Measurements from ENCODE around the gene NOX1.
"Not testable (repeated sequence)": the region's sequence is repeated elsewhere in the genome, so short reads cannot be mapped to it uniquely, and the experiment has no call there.

The NOX1 gene

GRCh38 chrX:100819837-100820666 lies 54.1 kb downstream of the NOX1 start, which contains the start of gene CSTF2:
Gene CSTF2 (plus strand): TSS chrX:100820391. CDS start chrX:100820417, 26 bp downstream.
- Histone ChIP-seq H3K4me3 (ENCODE audit: low read depth in 1 of 2, low read length in 2 of 2) (peak within 1 kb of the TSS; percentile 86 to 87), H3K9me3 (ENCODE audit: control insufficient read depth in 1 of 2, low read length in 2 of 2) (no peaks in the 10 kb centered on the region), H3K36me3 (ENCODE audit: control insufficient read depth in 1 of 2, insufficient read depth in 2 of 2, low read length in 2 of 2) (peaks cover 10 to 26% of the 10 kb centered on the region in 2 donors), H3K4me1 (ENCODE audit: control insufficient read depth in 1 of 2, insufficient read depth in 2 of 2, low read length in 2 of 2) (peaks cover 0 to 3% of the 10 kb centered on the region in 2 donors), H3K27ac (ENCODE audit: low read depth, low read length) (no peak within 1 kb of the TSS), H3K27me3 (ENCODE audit: control insufficient read depth in 1 of 2, insufficient read depth in 2 of 2, low read length in 2 of 2) (no peaks in the 10 kb centered on the region), H3K9ac (ENCODE audit: low read depth in 1 of 2, low read length in 2 of 2) (peak within 1 kb of the TSS; percentile 56 to 69)

DNA sequence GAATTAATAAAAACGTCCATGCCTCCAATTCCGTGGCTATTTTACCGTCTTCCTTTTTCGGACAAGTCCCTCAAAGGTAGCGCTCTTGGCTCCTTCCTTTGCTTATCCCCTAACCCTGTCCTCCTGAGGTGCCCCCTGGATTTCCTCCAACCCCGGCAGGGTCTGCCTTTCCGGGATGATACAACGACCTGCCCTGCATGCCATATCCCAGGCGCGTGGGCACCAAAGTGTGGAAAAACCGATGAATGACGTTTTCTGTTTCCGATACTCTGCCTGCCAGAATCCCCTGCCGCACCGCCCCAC lies 54.7 kb downstream of the NOX1 start:
- peaks cover 10 to 22% of the 10 kb centered on the region in 2 donors for H3K36me3 ChIP-seq (ENCODE audit: control insufficient read depth in 1 of 2, insufficient read depth in 2 of 2, low read length in 2 of 2)
- no peaks in the 10 kb centered on the region for H3K9me3 ChIP-seq (ENCODE audit: control insufficient read depth in 1 of 2, low read length in 2 of 2)
- no peaks in the 10 kb centered on the region for H3K27me3 ChIP-seq (ENCODE audit: control insufficient read depth in 1 of 2, insufficient read depth in 2 of 2, low read length in 2 of 2)
- H3K9ac ChIP-seq (ENCODE audit: low read depth in 1 of 2, low read length in 2 of 2) = peak overlapping the region; percentile 16 to 56
- peak overlapping the region; percentile 86 to 87 for H3K4me3 ChIP-seq (ENCODE audit: low read depth in 1 of 2, low read length in 2 of 2)
- H3K4me1 ChIP-seq (ENCODE audit: control insufficient read depth in 1 of 2, insufficient read depth in 2 of 2, low read length in 2 of 2) = peaks cover 0 to 3% of the 10 kb centered on the region in 2 donors
- H3K27ac ChIP-seq (ENCODE audit: low read depth, low read length) = no peak overlapping the region

- no peaks in the 10 kb centered on the region for H3K27me3 ChIP-seq (ENCODE audit: control insufficient read depth in 1 of 2, insufficient read depth in 2 of 2, low read length in 2 of 2)
- no peak overlapping the region for H3K4me3 ChIP-seq (ENCODE audit: low read depth in 1 of 2, low read length in 2 of 2)
- H3K4me1 ChIP-seq (ENCODE audit: control insufficient read depth in 1 of 2, insufficient read depth in 2 of 2, low read length in 2 of 2) = peaks cover 0 to 3% of the 10 kb centered on the region in 2 donors
- H3K9me3 ChIP-seq (ENCODE audit: control insufficient read depth in 1 of 2, low read length in 2 of 2) = no peaks in the 10 kb centered on the region
- no peak overlapping the region for H3K27ac ChIP-seq (ENCODE audit: low read depth, low read length)
- no peak overlapping the region for H3K9ac ChIP-seq (ENCODE audit: low read depth in 1 of 2, low read length in 2 of 2)
- peaks cover 0 to 3% of the 10 kb centered on the region in 2 donors for H3K36me3 ChIP-seq (ENCODE audit: control insufficient read depth in 1 of 2, insufficient read depth in 2 of 2, low read length in 2 of 2)
These were observed 56.8 kb downstream of the NOX1 start for GRCh38 chrX:100817340-100817739.

DNA sequence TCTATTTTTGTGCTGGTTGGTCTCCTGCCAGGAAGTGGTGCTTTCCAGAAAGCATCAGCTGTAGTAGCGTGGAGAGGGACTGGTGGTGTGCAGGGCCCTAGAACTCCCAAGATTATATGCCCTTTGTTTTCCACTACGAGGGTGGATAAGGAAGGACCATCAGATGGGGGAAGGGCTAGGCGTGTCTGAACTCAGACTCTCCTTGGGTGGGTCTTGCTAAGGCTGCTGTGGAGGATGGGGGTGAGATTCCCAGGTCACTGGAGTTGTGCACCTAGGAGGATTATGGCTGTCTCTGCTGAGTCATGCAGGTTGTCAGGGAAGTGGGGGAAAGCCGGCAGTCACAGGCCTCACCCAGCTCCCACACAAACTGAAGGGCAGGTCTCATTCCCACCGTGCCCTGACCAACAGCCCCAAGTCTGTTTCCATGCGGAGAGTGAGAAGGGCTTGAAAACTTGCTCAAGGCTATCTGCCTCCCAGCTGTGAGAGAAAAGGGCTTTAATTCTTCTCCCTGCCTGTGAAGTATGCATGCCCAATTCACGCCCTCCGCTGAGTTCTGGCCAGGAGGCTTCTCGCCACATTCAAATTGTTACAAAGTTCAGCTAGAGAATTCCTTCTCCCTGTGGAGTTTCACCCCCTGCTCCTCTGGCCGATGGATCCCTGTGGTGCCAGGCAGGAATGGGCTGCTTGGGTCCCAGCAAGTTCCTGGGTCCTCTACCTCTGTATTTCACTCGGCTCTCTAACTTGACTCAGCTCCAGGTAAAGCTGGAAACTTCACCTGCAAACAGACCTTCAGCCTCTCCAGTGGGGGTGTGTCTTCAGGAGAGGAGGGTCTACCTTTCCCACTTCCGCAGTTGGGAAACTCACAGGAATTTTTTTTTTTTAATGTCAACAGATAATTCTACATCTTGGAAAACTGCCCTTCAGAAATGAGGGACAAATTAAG lies 61.7 kb downstream of the NOX1 start:
- no peaks in the 10 kb centered on the region for H3K36me3 ChIP-seq (ENCODE audit: control insufficient read depth in 1 of 2, insufficient read depth in 2 of 2, low read length in 2 of 2)
- H3K9ac ChIP-seq (ENCODE audit: low read depth in 1 of 2, low read length in 2 of 2) = no peak overlapping the region
- H3K9me3 ChIP-seq (ENCODE audit: control insufficient read depth in 1 of 2, low read length in 2 of 2) = no peaks in the 10 kb centered on the region
- no peak overlapping the region for H3K27ac ChIP-seq (ENCODE audit: low read depth, low read length)
- H3K27me3 ChIP-seq (ENCODE audit: control insufficient read depth in 1 of 2, insufficient read depth in 2 of 2, low read length in 2 of 2) = no peaks in the 10 kb centered on the region
- no peak overlapping the region for H3K4me3 ChIP-seq (ENCODE audit: low read depth in 1 of 2, low read length in 2 of 2)
- H3K4me1 ChIP-seq (ENCODE audit: control insufficient read depth in 1 of 2, insufficient read depth in 2 of 2, low read length in 2 of 2) = no peaks in the 10 kb centered on the region

DNA sequence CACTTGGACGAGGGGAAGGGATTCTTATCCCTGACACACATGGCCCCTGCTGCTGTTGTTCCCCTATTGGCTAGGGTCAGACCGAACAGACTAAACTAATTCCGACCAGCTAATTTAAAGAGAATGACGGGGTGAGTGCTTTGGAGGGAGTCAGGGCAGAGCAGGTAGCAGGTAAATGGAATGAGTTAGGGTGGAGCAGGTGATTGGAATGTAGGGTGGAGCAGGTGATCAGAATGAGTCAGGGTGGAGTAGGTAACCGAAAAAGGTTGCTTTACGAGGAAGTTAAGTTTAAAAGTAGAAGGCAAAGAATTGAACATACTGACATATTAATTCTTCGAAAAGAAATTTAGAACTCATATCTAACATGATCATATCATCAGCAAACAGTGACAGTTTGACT lies 65.9 kb downstream of the NOX1 start:
- not testable (repeated sequence) for H3K36me3 ChIP-seq (ENCODE audit: control insufficient read depth in 1 of 2, insufficient read depth in 2 of 2, low read length in 2 of 2); H3K27me3 ChIP-seq (ENCODE audit: control insufficient read depth in 1 of 2, insufficient read depth in 2 of 2, low read length in 2 of 2); H3K4me1 ChIP-seq (ENCODE audit: control insufficient read depth in 1 of 2, insufficient read depth in 2 of 2, low read length in 2 of 2); H3K9ac ChIP-seq (ENCODE audit: low read depth in 1 of 2, low read length in 2 of 2); H3K4me3 ChIP-seq (ENCODE audit: low read depth in 1 of 2, low read length in 2 of 2); H3K9me3 ChIP-seq (ENCODE audit: control insufficient read depth in 1 of 2, low read length in 2 of 2); H3K27ac ChIP-seq (ENCODE audit: low read depth, low read length)

- H3K9me3 ChIP-seq (ENCODE audit: control insufficient read depth in 1 of 2, low read length in 2 of 2) = no peaks in the 10 kb centered on the region
- no peaks in the 10 kb centered on the region for H3K27me3 ChIP-seq (ENCODE audit: control insufficient read depth in 1 of 2, insufficient read depth in 2 of 2, low read length in 2 of 2)
- H3K4me1 ChIP-seq (ENCODE audit: control insufficient read depth in 1 of 2, insufficient read depth in 2 of 2, low read length in 2 of 2) = no peaks in the 10 kb centered on the region
- no peak overlapping the region for H3K9ac ChIP-seq (ENCODE audit: low read depth in 1 of 2, low read length in 2 of 2)
- H3K4me3 ChIP-seq (ENCODE audit: low read depth in 1 of 2, low read length in 2 of 2) = no peak overlapping the region
- H3K36me3 ChIP-seq (ENCODE audit: control insufficient read depth in 1 of 2, insufficient read depth in 2 of 2, low read length in 2 of 2) = no peaks in the 10 kb centered on the region
- H3K27ac ChIP-seq (ENCODE audit: low read depth, low read length) = no peak overlapping the region
These were observed 69.4 kb downstream of the NOX1 start for GRCh38 chrX:100804780-100805179.

DNA sequence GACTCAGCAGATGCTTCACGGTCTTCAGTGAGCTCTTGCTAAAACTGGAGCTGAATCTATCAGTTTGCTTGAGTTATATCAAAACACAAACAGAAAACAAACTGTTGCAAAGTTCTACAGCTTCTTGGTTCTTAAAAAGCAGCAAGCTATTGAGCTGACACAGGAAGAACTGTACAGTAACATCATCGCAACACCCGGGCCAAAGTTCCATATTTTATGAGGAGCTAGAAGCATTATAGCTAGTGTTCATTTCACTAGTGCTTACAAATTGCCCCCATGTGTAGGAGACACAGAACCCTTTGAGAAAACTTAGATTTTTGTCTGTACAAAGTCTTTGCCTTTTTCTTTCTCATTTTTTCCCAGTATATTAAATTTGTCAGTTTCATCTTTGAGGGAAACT lies 71.3 kb downstream of the NOX1 start:
- H3K9ac ChIP-seq (ENCODE audit: low read depth in 1 of 2, low read length in 2 of 2) = no peak overlapping the region
- H3K4me1 ChIP-seq (ENCODE audit: control insufficient read depth in 1 of 2, insufficient read depth in 2 of 2, low read length in 2 of 2) = no peaks in the 10 kb centered on the region
- H3K27me3 ChIP-seq (ENCODE audit: control insufficient read depth in 1 of 2, insufficient read depth in 2 of 2, low read length in 2 of 2) = no peaks in the 10 kb centered on the region
- H3K36me3 ChIP-seq (ENCODE audit: control insufficient read depth in 1 of 2, insufficient read depth in 2 of 2, low read length in 2 of 2) = no peaks in the 10 kb centered on the region
- no peak overlapping the region for H3K4me3 ChIP-seq (ENCODE audit: low read depth in 1 of 2, low read length in 2 of 2)
- H3K27ac ChIP-seq (ENCODE audit: low read depth, low read length) = no peak overlapping the region
- H3K9me3 ChIP-seq (ENCODE audit: control insufficient read depth in 1 of 2, low read length in 2 of 2) = no peaks in the 10 kb centered on the region

- no peaks in the 10 kb centered on the region for H3K36me3 ChIP-seq (ENCODE audit: control insufficient read depth in 1 of 2, insufficient read depth in 2 of 2, low read length in 2 of 2)
- no peaks in the 10 kb centered on the region for H3K4me1 ChIP-seq (ENCODE audit: control insufficient read depth in 1 of 2, insufficient read depth in 2 of 2, low read length in 2 of 2)
- H3K9me3 ChIP-seq (ENCODE audit: control insufficient read depth in 1 of 2, low read length in 2 of 2) = no peaks in the 10 kb centered on the region
- H3K27ac ChIP-seq (ENCODE audit: low read depth, low read length) = no peak overlapping the region
- no peak overlapping the region for H3K4me3 ChIP-seq (ENCODE audit: low read depth in 1 of 2, low read length in 2 of 2)
- H3K27me3 ChIP-seq (ENCODE audit: control insufficient read depth in 1 of 2, insufficient read depth in 2 of 2, low read length in 2 of 2) = no peaks in the 10 kb centered on the region
- no peak overlapping the region for H3K9ac ChIP-seq (ENCODE audit: low read depth in 1 of 2, low read length in 2 of 2)
These were observed 75.5 kb downstream of the NOX1 start for GRCh38 chrX:100798484-100799214.

- Histone ChIP-seq H3K27ac (ENCODE audit: low read depth, low read length) (no peak overlapping the region), H3K4me1 (ENCODE audit: control insufficient read depth in 1 of 2, insufficient read depth in 2 of 2, low read length in 2 of 2) (no peaks in the 10 kb centered on the region), H3K9me3 (ENCODE audit: control insufficient read depth in 1 of 2, low read length in 2 of 2) (no peaks in the 10 kb centered on the region), H3K27me3 (ENCODE audit: control insufficient read depth in 1 of 2, insufficient read depth in 2 of 2, low read length in 2 of 2) (no peaks in the 10 kb centered on the region), H3K9ac (ENCODE audit: low read depth in 1 of 2, low read length in 2 of 2) (no peak overlapping the region), H3K36me3 (ENCODE audit: control insufficient read depth in 1 of 2, insufficient read depth in 2 of 2, low read length in 2 of 2) (no peaks in the 10 kb centered on the region), H3K4me3 (ENCODE audit: low read depth in 1 of 2, low read length in 2 of 2) (no peak overlapping the region)
These were observed 76.8 kb downstream of the NOX1 start for GRCh38 chrX:100797359-100797758.

DNA sequence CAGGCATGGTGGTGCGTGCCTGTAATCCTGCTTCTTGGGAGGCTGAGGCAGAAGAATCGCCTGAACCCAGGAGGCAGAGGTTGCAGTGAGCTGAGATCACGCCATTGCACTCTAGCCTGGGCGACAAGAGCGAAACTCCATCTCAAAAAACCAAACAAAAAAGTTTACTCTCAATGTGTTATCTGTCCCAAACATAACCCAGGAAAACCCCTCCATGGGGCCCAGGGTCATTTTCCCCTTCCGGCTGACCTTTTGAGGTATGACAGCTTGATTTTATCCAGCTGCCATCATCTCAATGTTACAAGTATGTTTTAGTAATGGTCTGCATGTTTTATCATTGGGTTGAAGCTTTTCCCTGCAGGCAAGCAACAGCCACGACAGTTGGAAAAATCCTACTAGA lies 77.8 kb downstream of the NOX1 start:
- H3K36me3 ChIP-seq (ENCODE audit: control insufficient read depth in 1 of 2, insufficient read depth in 2 of 2, low read length in 2 of 2); H3K27me3 ChIP-seq (ENCODE audit: control insufficient read depth in 1 of 2, insufficient read depth in 2 of 2, low read length in 2 of 2); H3K4me1 ChIP-seq (ENCODE audit: control insufficient read depth in 1 of 2, insufficient read depth in 2 of 2, low read length in 2 of 2); H3K27ac ChIP-seq (ENCODE audit: low read depth, low read length); H3K4me3 ChIP-seq (ENCODE audit: low read depth in 1 of 2, low read length in 2 of 2); H3K9me3 ChIP-seq (ENCODE audit: control insufficient read depth in 1 of 2, low read length in 2 of 2); H3K9ac ChIP-seq (ENCODE audit: low read depth in 1 of 2, low read length in 2 of 2): not testable (repeated sequence)
